Endothelial cell of umbilical vein (primary cell): ENCODE results near the gene ACMSD.

ENCODE experiments used
- CTCF ChIP-seq, 2 donors: IDR thresholded peaks; 1 replicate in 1 of 2; 2 replicates in 1 of 2; pipeline ENCODE4 v1.5.1; 2011; ENCODE audit warnings: low read length in 2 of 2, mild to moderate bottlenecking in 2 of 2, moderate library complexity in 2 of 2, control low read depth in 1 of 2, inconsistent platforms in 1 of 2, low read depth in 1 of 2; ENCODE audit not compliant: insufficient read depth in 1 of 2; ENCODE audit errors: extremely low read depth in 1 of 2
- JUN ChIP-seq: IDR thresholded peaks from 2 replicates; pipeline ENCODE4 v1.6.1; 2011; ENCODE audit warnings: borderline replicate concordance, low read depth; ENCODE audit not compliant: insufficient read length, insufficient read depth
- POLR2A ChIP-seq: IDR thresholded peaks from 2 replicates; pipeline ENCODE4 v1.6.1; 2012; ENCODE audit warnings: low read depth, mild to moderate bottlenecking, control low read depth, low read length
- POLR2AphosphoS5 ChIP-seq: IDR thresholded peaks from 2 replicates; pipeline ENCODE4 v1.6.1; 2012; ENCODE audit warnings: low read depth, mild to moderate bottlenecking, control low read depth, low read length, moderate library complexity; ENCODE audit not compliant: insufficient read depth

GRCh38 chr2:134861173-134861572 is 22.8 kb downstream of the ACMSD start:
- TF ChIP-seq POLR2A (no peak), CTCF (IDR thresholded peaks at IDR 0.05; ENCODE audit: extremely low read depth in 1 of 2, insufficient read depth in 1 of 2, low read depth in 1 of 2, low read length in 2 of 2) (no peak), JUN (no peak), POLR2AphosphoS5 (no peak)
